PC-9 (cell line): Measurements from ENCODE around the gene KRT77. TPM values are rescaled to one million over a fixed set of nuclear protein-coding genes. Genes with fewer than 3 reads are reported as not detected.

Source experiments
- BruUV-seq: library from RNA; stranded (reverse); fragments of 400-500 nt; replicated peaks from 2 replicates; lab custom pipeline; 2021; lab: Mats Ljungman, UMichigan
- CTCF ChIA-PET: fragments of 300-600 bp; sonication (Branson Sonifier 250); formaldehyde crosslinking; loops from one replicate; lab custom pipeline; 2022; ENCODE audit warnings: antibody characterized with exemption; lab: Charles Lee
- POLR2A ChIA-PET: fragments of 300-600 bp; sonication (Branson Sonifier 250); formaldehyde crosslinking; loops from one replicate; lab custom pipeline; 2022; ENCODE audit warnings: antibody characterized with exemption; ENCODE audit not compliant: unreplicated experiment; lab: Charles Lee
- DNase-seq, 2 experiments: peaks; one replicate each; pipeline versions ENCODE4 v3.0.0 to v3.0.0-alpha.2; 2015 to 2022; ENCODE audit warnings: mixed read lengths in 1 of 2
- H2AFZ ChIP-seq: fragments of 200-600 bp; sonication (generic); 2 replicates; pipeline ENCODE4 v1.8.1; 2017; ENCODE audit warnings: antibody characterized with exemption
- H3F3A ChIP-seq: fragments of 200-600 bp; sonication (generic); 2 replicates; pipeline ENCODE4 v1.8.1; 2017; ENCODE audit warnings: antibody characterized with exemption, mild to moderate bottlenecking, low read depth; ENCODE audit not compliant: insufficient read depth
- H3K27ac ChIP-seq: fragments of 200-600 bp; sonication (generic); 2 replicates; pipeline ENCODE4 v1.6.1; 2016; ENCODE audit warnings: mixed run types
- H3K27me3 ChIP-seq: fragments of 200-600 bp; sonication (generic); 2 replicates; pipeline ENCODE4 v1.6.1; 2016; ENCODE audit warnings: low read depth, mixed run types; ENCODE audit not compliant: insufficient read depth
- H3K36me3 ChIP-seq: fragments of 200-600 bp; sonication (generic); 2 replicates; pipeline ENCODE4 v1.6.1; 2016; ENCODE audit warnings: low read depth, mixed run types
- H3K4me1 ChIP-seq: fragments of 200-600 bp; sonication (generic); replicated peaks from 2 replicates; pipeline ENCODE4 v1.6.1; 2016; ENCODE audit warnings: mixed run types; ENCODE audit not compliant: insufficient read depth
- H3K4me2 ChIP-seq: fragments of 200-600 bp; sonication (generic); 2 replicates; pipeline ENCODE4 v1.6.1; 2017; ENCODE audit warnings: mixed run types
- H3K4me3 ChIP-seq: fragments of 200-600 bp; sonication (generic); 2 replicates; pipeline ENCODE4 v1.6.1; 2016; ENCODE audit warnings: mixed run types
- H3K79me2 ChIP-seq: fragments of 200-600 bp; sonication (generic); 2 replicates; pipeline ENCODE4 v1.6.1; 2017; ENCODE audit warnings: low read depth, mixed run types
- H3K9me2 ChIP-seq: fragments of 200-600 bp; sonication (generic); 2 replicates; pipeline ENCODE4 v1.8.1; 2017; ENCODE audit warnings: mild to moderate bottlenecking; ENCODE audit not compliant: insufficient read depth
- H3K9me3 ChIP-seq: fragments of 200-600 bp; sonication (generic); 2 replicates; pipeline ENCODE4 v1.8.1; 2016; ENCODE audit warnings: low read depth; ENCODE audit not compliant: insufficient read depth
- H4K20me1 ChIP-seq: fragments of 200-600 bp; sonication (generic); 2 replicates; pipeline ENCODE4 v1.8.1; 2017; ENCODE audit not compliant: insufficient read depth
- EZH2 ChIP-seq: fragments of 200-600 bp; sonication (generic); IDR thresholded peaks from 2 replicates; pipeline ENCODE4 v1.8.0; 2017; ENCODE audit warnings: antibody characterized with exemption, low read depth
- intact Hi-C: fragments of 100-400 bp; cut with micrococcal nuclease; formaldehyde crosslinking; loops from one replicate; pipeline ENCODE4 v1.10.0; 2022; ENCODE audit not compliant: unreplicated experiment
- total RNA-seq: library from RNA; stranded (reverse); gene quantifications from 2 replicates; pipeline ENCODE4 v1.2.3, GENCODE V29; 2021
- TF ChIP-seq, protein P1 (sequence below): fragments of 200-600 bp; sonication (generic); conservative IDR thresholded peaks from 2 replicates; pipeline ENCODE4 v1.6.1; 2017; ENCODE audit warnings: mixed run types, antibody characterized with exemption, mild to moderate bottlenecking, moderate library complexity

Gene KRT77
- total RNA-seq, 1 experiment from 2014 or later: not detected

GRCh38 chr12:52691076-52691840 lies 12.1 kb downstream of the KRT77 start:
- no peak overlapping the region for H3K4me2 ChIP-seq
- peaks cover 20% of the 10 kb centered on the region for H3K4me1 ChIP-seq
- intact Hi-C loops: no loop called here
- no peaks in the 10 kb centered on the region for H3K79me2 ChIP-seq
- no peak overlapping the region for H2AFZ ChIP-seq
- no peak overlapping the region for H3K4me3 ChIP-seq
- no TSS peak for BruUV-seq
- H3K27ac ChIP-seq: no peak overlapping the region
- no peaks in the 10 kb centered on the region for H3K9me3 ChIP-seq
- no peaks in the 10 kb centered on the region for H4K20me1 ChIP-seq
- H3K9me2 ChIP-seq: no peaks in the 10 kb centered on the region
- ChIA-PET POLR2A (no interaction called here), CTCF (no interaction called here)
- TF ChIP-seq EZH2: no peak
- TF ChIP-seq, protein P1, sequence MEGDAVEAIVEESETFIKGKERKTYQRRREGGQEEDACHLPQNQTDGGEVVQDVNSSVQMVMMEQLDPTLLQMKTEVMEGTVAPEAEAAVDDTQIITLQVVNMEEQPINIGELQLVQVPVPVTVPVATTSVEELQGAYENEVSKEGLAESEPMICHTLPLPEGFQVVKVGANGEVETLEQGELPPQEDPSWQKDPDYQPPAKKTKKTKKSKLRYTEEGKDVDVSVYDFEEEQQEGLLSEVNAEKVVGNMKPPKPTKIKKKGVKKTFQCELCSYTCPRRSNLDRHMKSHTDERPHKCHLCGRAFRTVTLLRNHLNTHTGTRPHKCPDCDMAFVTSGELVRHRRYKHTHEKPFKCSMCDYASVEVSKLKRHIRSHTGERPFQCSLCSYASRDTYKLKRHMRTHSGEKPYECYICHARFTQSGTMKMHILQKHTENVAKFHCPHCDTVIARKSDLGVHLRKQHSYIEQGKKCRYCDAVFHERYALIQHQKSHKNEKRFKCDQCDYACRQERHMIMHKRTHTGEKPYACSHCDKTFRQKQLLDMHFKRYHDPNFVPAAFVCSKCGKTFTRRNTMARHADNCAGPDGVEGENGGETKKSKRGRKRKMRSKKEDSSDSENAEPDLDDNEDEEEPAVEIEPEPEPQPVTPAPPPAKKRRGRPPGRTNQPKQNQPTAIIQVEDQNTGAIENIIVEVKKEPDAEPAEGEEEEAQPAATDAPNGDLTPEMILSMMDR: no peak
- DNase-seq: no peak
- H3K27me3 ChIP-seq: no peaks in the 10 kb centered on the region
- H3K36me3 ChIP-seq: no peaks in the 10 kb centered on the region
- peaks cover 12% of the 10 kb centered on the region; the same call in 1 of the 2 replicates for H3F3A ChIP-seq

GRCh38 chr12:52690351-52691075 lies 12.8 kb downstream of the KRT77 start:
- no peaks in the 10 kb centered on the region for H4K20me1 ChIP-seq
- no peak overlapping the region for H3K4me2 ChIP-seq
- ChIA-PET CTCF (no interaction called here), POLR2A (no interaction called here)
- intact Hi-C loops: no loop called here
- no TSS peak for BruUV-seq
- no peak overlapping the region for H3K27ac ChIP-seq
- no peaks in the 10 kb centered on the region for H3K9me2 ChIP-seq
- peaks cover 20% of the 10 kb centered on the region for H3K4me1 ChIP-seq
- DNase-seq: no peak
- no peaks in the 10 kb centered on the region for H3K9me3 ChIP-seq
- no peaks in the 10 kb centered on the region for H3K36me3 ChIP-seq
- TF ChIP-seq, protein P1: no peak
- no peak for TF ChIP-seq EZH2
- H3K79me2 ChIP-seq: no peaks in the 10 kb centered on the region
- H3K27me3 ChIP-seq: no peaks in the 10 kb centered on the region
- H2AFZ ChIP-seq: no peak overlapping the region
- H3F3A ChIP-seq: peaks cover 12% of the 10 kb centered on the region; the same call in 1 of the 2 replicates
- no peak overlapping the region for H3K4me3 ChIP-seq

DNA sequence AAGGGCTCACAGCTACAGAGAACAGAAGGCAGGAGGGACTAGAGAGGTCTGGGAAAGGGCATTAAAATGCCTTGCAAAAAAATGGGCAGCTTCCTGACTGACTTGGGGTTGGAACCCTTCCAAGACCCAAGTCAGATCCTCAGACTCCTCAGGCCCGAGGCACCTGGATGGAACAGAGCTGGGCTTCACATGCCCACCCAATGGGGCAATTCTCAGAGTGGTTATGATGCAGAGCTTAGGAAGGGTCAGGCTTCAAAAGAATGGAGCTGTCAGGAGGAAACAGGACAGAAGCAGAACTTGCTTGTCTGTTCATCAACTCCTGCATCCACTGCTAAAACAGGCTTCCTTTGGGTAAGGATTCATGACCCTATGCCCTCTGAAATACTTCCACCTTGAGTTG lies 13.4 kb downstream of the KRT77 start:
- no peak overlapping the region for H3K27ac ChIP-seq
- H4K20me1 ChIP-seq: no peaks in the 10 kb centered on the region
- DNase-seq: no peak
- H3K4me3 ChIP-seq: no peak overlapping the region
- peaks cover 20% of the 10 kb centered on the region for H3K4me1 ChIP-seq
- POLR2A ChIA-PET: no interaction called here
- H3F3A ChIP-seq: peaks cover 12% of the 10 kb centered on the region; the same call in 1 of the 2 replicates
- no TSS peak for BruUV-seq
- H3K27me3 ChIP-seq: no peaks in the 10 kb centered on the region
- intact Hi-C loops: no loop called here
- H3K36me3 ChIP-seq: no peaks in the 10 kb centered on the region
- TF ChIP-seq EZH2: no peak
- TF ChIP-seq, protein P1: no peak
- H3K9me2 ChIP-seq: no peaks in the 10 kb centered on the region
- no peaks in the 10 kb centered on the region for H3K9me3 ChIP-seq
- no peak overlapping the region for H3K4me2 ChIP-seq
- no peaks in the 10 kb centered on the region for H3K79me2 ChIP-seq
- H2AFZ ChIP-seq: no peak overlapping the region
- CTCF ChIA-PET: no interaction called here
